Measurements from ENCODE around the gene PHTF2. TPM values are rescaled to one million over a fixed set of nuclear protein-coding genes. Genes with fewer than 3 reads are reported as not detected.

PHTF2 gene
- total RNA-seq = 27.6 and 42.4 TPM in 2 replicates

GRCh38 chr7:77798394-77799077 is at the start of gene PHTF2, which contains the start of gene TMEM60:
TSS of gene PHTF2 (plus strand) at chr7:77798773.
TSS of gene TMEM60 (minus strand) at chr7:77798434. CDS start at chr7:77794373, 4,061 bp downstream.

Other genes starting within 250 kb of the PHTF2 start
- gene RSBN1L, start 102.3 kb upstream of the PHTF2 start, total RNA-seq = 16.8 and 17.2 TPM in 2 replicates
- 10.9 and 15.4 TPM in 2 replicates for gene TMEM60, start 339 bp upstream of the PHTF2 start, total RNA-seq

Measured in smooth muscle cell of the umbilical artery (primary cell).